ENCODE data around the gene MAPKAP1. TPM values are rescaled to one million over a fixed set of nuclear protein-coding genes. Genes with fewer than 3 reads are reported as not detected.

MAPKAP1 gene
- total RNA-seq, 1 experiment from 2014 or later: 55.5 TPM

GRCh38 chr9:125746017-125746773 lies 39.2 kb upstream of the MAPKAP1 start:
- H3K4me1 Mint-ChIP-seq (ENCODE audit: low read depth, unreplicated experiment): no peaks in the 10 kb centered on the region
- no peak for TF ChIP-seq CTCF (IDR thresholded peaks at IDR 0.05; ENCODE audit: unreplicated experiment)
- peak overlapping the region; percentile 85 for H3K27ac Mint-ChIP-seq (ENCODE audit: unreplicated experiment)
- BruUV-seq (replicated peaks): no TSS peak
- peaks cover 15% of the 10 kb centered on the region for H3K36me3 Mint-ChIP-seq (ENCODE audit: insufficient read depth, unreplicated experiment)
- DNase-seq: peak; percentile 93
- H3K27me3 Mint-ChIP-seq (ENCODE audit: unreplicated experiment): no peaks in the 10 kb centered on the region
- CTCF ChIA-PET: interaction anchor here (0.7 to 1.3 kb wide), 2 partner anchors 188 to 703 kb away, joined by 3 to 4 read pairs; no protein-coding TSS in a partner anchor
- H3K9me3 Mint-ChIP-seq (ENCODE audit: low read depth, unreplicated experiment): no peaks in the 10 kb centered on the region
- H3K4me3 Mint-ChIP-seq (ENCODE audit: low read depth, unreplicated experiment): peak overlapping the region; percentile 81
- intact Hi-C loops (cut with micrococcal nuclease; ENCODE audit: unreplicated experiment): no loop called here

GRCh38 chr9:125745682-125746016 lies 38.6 kb upstream of the MAPKAP1 start:
- no TSS peak for BruUV-seq (replicated peaks)
- intact Hi-C loops (cut with micrococcal nuclease; ENCODE audit: unreplicated experiment): no loop called here
- Mint-ChIP-seq H3K27me3 (ENCODE audit: unreplicated experiment) (no peaks in the 10 kb centered on the region), H3K4me1 (ENCODE audit: low read depth, unreplicated experiment) (no peaks in the 10 kb centered on the region), H3K36me3 (ENCODE audit: insufficient read depth, unreplicated experiment) (peaks cover 15% of the 10 kb centered on the region), H3K27ac (ENCODE audit: unreplicated experiment) (peak overlapping the region; percentile 85), H3K4me3 (ENCODE audit: low read depth, unreplicated experiment) (peak overlapping the region; percentile 81), H3K9me3 (ENCODE audit: low read depth, unreplicated experiment) (no peaks in the 10 kb centered on the region)
- DNase-seq: no peak
- CTCF ChIA-PET: interaction anchor here (0.7 to 1.3 kb wide), 2 partner anchors 187 to 702 kb away, joined by 3 to 4 read pairs; no protein-coding TSS in a partner anchor
- TF ChIP-seq CTCF (IDR thresholded peaks at IDR 0.05; ENCODE audit: unreplicated experiment): no peak

DNA sequence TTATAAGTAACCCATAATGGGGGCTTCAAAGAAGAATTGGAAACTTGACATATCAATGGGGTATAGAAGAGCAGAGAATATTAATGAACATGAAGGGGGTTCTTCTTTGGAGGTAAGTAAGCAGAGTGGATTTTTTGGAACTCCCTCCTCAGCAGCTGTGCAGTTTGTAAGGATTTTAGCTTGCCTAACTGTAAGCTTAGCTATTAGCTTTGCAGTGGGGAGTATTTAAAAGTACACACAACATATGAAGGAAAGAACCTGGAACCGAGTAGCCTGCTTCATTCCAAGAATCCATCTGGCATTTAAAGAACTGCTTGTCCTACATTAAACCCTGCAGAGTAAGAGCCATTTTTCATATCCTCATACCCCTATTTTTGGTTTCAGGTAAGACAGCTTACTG lies 38.0 kb upstream of the MAPKAP1 start:
- no peak for TF ChIP-seq CTCF (IDR thresholded peaks at IDR 0.05; ENCODE audit: unreplicated experiment)
- Mint-ChIP-seq H3K27me3 (ENCODE audit: unreplicated experiment) (no peaks in the 10 kb centered on the region), H3K9me3 (ENCODE audit: low read depth, unreplicated experiment) (no peaks in the 10 kb centered on the region), H3K27ac (ENCODE audit: unreplicated experiment) (no peak overlapping the region), H3K4me3 (ENCODE audit: low read depth, unreplicated experiment) (peak overlapping the region; percentile 81), H3K36me3 (ENCODE audit: insufficient read depth, unreplicated experiment) (peaks cover 15% of the 10 kb centered on the region), H3K4me1 (ENCODE audit: low read depth, unreplicated experiment) (no peaks in the 10 kb centered on the region)
- intact Hi-C loops (cut with micrococcal nuclease; ENCODE audit: unreplicated experiment): no loop called here
- no peak for DNase-seq
- CTCF ChIA-PET: no interaction called here
- BruUV-seq (replicated peaks): no TSS peak

- Mint-ChIP-seq H3K27me3 (ENCODE audit: unreplicated experiment) (no peaks in the 10 kb centered on the region), H3K36me3 (ENCODE audit: insufficient read depth, unreplicated experiment) (peaks cover 15% of the 10 kb centered on the region), H3K9me3 (ENCODE audit: low read depth, unreplicated experiment) (no peaks in the 10 kb centered on the region), H3K27ac (ENCODE audit: unreplicated experiment) (no peak overlapping the region), H3K4me3 (ENCODE audit: low read depth, unreplicated experiment) (no peak overlapping the region), H3K4me1 (ENCODE audit: low read depth, unreplicated experiment) (no peaks in the 10 kb centered on the region)
- DNase-seq: no peak
- no peak for TF ChIP-seq CTCF (IDR thresholded peaks at IDR 0.05; ENCODE audit: unreplicated experiment)
- intact Hi-C loops (cut with micrococcal nuclease; ENCODE audit: unreplicated experiment): no loop called here
- BruUV-seq (replicated peaks): no TSS peak
- CTCF ChIA-PET: no interaction called here
Observed at GRCh38 chr9:125744616-125745015, 37.6 kb upstream of the MAPKAP1 start.

Data from Calu3 (cell line).